ENCODE results near the gene MMUT. TPM values are rescaled to one million over a fixed set of nuclear protein-coding genes. Genes with fewer than 3 reads are reported as not detected.

The MMUT gene
- total and polyA plus RNA-seq, 4 donors, result 42.3 to 54.2 (median 45.3) TPM

- no peak for TF ChIP-seq REST (IDR thresholded peaks at IDR 0.05)
- TF ChIP-seq, protein P1, sequence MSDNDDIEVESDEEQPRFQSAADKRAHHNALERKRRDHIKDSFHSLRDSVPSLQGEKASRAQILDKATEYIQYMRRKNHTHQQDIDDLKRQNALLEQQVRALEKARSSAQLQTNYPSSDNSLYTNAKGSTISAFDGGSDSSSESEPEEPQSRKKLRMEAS (IDR thresholded peaks at IDR 0.05), result no peak
- no peak for TF ChIP-seq GABPA (IDR thresholded peaks at IDR 0.05 in 1 of 2, conservative IDR thresholded peaks at IDR 0.05 in 1 of 2)
Measured at GRCh38 chr6:49416195-49416594, 46.9 kb downstream of the MMUT start (continued).

DNA sequence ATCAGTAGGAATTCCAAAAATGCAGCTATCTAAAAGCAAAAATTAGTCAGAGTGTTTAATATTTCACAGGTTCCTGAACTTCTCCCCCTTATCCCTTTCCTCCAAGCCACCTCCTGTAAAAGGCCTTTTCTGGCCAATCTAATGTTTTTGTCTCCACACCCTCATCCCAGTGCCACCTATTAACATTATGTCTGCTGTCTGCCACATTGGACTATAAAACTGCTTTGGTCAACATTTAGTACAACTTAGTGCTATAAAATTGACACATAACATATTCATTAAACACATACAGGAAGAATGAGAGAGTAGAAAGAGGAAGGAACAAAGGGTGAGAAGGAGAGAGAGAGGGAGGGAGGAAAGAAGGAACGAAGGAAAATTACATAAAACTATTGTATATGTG is 47.7 kb downstream of the MMUT start:
- TF ChIP-seq ZBTB33 (IDR thresholded peaks at IDR 0.05) (no peak), REST (IDR thresholded peaks at IDR 0.05) (no peak), CTCF (IDR thresholded peaks at IDR 0.05; ENCODE audit: low read depth, low read length, missing input control) (no peak), EGR1 (IDR thresholded peaks at IDR 0.05; ENCODE audit: low read depth in 2 of 2) (no peak), YY1 (IDR thresholded peaks at IDR 0.05) (no peak), RAD21 (IDR thresholded peaks at IDR 0.05) (no peak), FOXA2 (IDR thresholded peaks at IDR 0.05) (no peak), SP1 (IDR thresholded peaks at IDR 0.05) (no peak), TAF1 (conservative IDR thresholded peaks at IDR 0.05) (no peak), ATF3 (IDR thresholded peaks at IDR 0.05) (no peak), RXRA (IDR thresholded peaks at IDR 0.05) (no peak), HNF4G (IDR thresholded peaks at IDR 0.05) (no peak), JUND (IDR thresholded peaks at IDR 0.05) (no peak), FOXA1 (IDR thresholded peaks at IDR 0.05) (no peak)
- TF ChIP-seq, protein P1 (IDR thresholded peaks at IDR 0.05), result no peak
- Histone ChIP-seq H3K27ac (ENCODE audit: low read depth in 1 of 2, low read length in 2 of 2) (no peak overlapping the region), H3K4me3 (ENCODE audit: low read depth in 1 of 3, low read length in 3 of 3) (no peak overlapping the region), H3K4me1 (ENCODE audit: control insufficient read depth in 4 of 4, insufficient read depth in 4 of 4, low read length in 3 of 4) (no peaks in the 10 kb centered on the region), H3K36me3 (ENCODE audit: control insufficient read depth in 4 of 4, insufficient read depth in 3 of 4, low read depth in 1 of 4, low read length in 3 of 4) (no peaks in the 10 kb centered on the region), H3K27me3 (ENCODE audit: control insufficient read depth in 4 of 4, insufficient read depth in 4 of 4, low read length in 3 of 4) (no peaks in the 10 kb centered on the region), H3K9me3 (ENCODE audit: control insufficient read depth in 4 of 4, low read length in 3 of 4) (no peaks in the 10 kb centered on the region), H3K9ac (ENCODE audit: low read depth in 1 of 2, low read length in 2 of 2) (no peak overlapping the region)
- 63% methylated on average over 1 of the region's 1 CpG for WGBS
- DNase-seq (ENCODE audit: low spot score), result no peak

Data from liver (tissue), 9 donors.